HFF-Myc (cell line): ENCODE data around the gene CELF4.

Experiments used
- DNase-seq: peaks from one replicate; pipeline ENCODE4 v3.0.0-alpha.2; 2011; ENCODE audit warnings: low read depth; ENCODE audit errors: extremely low read depth
- H3K4me3 ChIP-seq: replicated peaks from 2 replicates; pipeline ENCODE4 v1.5.1; 2011; ENCODE audit warnings: low read depth, mild to moderate bottlenecking, control low read depth, low read length
- CTCF ChIP-seq: IDR thresholded peaks from 2 replicates; pipeline ENCODE4 v1.5.1; 2012; ENCODE audit warnings: mild to moderate bottlenecking, low read depth, low read length, control low read depth; ENCODE audit errors: missing control alignments

Gene CELF4

DNA sequence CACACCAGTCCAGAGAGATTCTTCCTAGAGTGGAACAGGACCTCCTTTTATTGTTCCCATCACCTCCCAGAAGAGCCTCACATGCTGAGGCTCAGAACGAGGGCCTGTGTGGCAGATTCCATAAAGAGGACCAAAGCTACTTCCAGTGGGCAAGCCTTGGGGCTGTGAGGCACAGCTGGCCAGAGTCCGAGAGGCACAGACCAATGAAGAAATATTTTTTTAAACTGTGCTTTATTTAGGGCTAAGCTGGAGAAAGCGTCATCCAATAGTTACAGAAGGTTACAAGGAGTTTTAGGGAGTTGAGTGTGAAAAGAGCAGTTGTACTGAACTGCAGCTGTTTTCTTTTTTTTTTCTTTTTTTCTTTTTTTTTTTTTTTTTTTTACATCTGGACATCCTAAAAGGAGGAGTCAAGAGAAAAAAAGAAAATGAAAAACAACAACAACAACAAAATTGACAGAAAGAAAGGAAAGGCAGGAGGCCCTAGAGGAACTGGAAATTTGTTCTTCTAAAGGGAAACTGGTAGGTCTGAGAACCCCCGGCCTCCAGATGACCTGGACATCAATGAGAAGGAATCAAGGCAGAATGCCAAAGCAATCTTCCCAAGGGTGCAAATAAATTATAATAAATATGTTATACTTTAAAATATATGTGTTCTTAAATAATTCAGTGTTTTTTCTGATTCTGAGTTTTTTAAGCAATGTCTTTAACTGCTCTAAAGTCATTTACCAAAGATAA is 322.6 kb downstream of the CELF4 start:
- no peak overlapping the region for H3K4me3 ChIP-seq
- no peak for TF ChIP-seq CTCF
- DNase-seq, result no peak

- DNase-seq, result no peak
- no peak overlapping the region for H3K4me3 ChIP-seq
- TF ChIP-seq CTCF, result no peak
These were observed 323.5 kb downstream of the CELF4 start for GRCh38 chr18:37242091-37242490.

DNA sequence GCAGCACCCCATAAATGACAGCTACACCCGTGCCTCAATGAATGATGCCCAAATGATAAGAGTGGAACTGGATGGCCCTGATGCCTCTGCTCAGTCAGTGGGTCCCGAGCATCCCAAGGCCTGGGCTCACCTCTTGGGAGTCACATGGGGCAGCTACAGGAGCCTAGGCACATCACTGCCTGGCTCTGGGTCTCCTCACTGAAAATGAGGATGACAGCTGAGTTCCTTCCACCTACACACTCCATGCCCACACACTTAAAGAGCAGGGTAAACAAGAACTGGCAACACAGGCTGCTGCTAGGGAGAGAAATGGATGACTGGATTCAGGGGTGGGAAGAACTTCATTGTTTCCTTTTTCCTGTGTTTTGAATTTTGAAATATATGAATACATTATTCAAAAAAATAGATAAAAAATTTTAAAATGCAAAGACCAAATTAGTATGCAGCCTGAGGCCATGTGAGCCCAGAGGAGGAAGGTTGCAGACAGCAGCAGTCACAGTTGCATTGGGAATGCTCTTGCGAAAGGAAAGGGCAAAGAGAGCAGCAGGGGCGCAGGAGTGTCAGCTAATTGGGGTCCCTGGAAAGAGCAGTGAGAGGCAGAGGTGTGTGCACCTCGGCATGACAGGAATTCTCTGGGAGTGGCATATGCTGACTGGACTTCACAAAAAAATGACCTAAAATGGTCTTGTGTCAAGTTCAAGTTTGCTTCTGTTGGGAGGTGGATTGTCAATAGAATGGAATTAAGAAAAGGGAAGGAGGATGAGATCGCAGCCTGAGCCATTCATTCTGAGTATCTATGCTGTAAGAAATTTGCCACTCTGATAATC is 327.1 kb downstream of the CELF4 start:
- no peak overlapping the region for H3K4me3 ChIP-seq
- no peak for DNase-seq
- no peak for TF ChIP-seq CTCF

DNA sequence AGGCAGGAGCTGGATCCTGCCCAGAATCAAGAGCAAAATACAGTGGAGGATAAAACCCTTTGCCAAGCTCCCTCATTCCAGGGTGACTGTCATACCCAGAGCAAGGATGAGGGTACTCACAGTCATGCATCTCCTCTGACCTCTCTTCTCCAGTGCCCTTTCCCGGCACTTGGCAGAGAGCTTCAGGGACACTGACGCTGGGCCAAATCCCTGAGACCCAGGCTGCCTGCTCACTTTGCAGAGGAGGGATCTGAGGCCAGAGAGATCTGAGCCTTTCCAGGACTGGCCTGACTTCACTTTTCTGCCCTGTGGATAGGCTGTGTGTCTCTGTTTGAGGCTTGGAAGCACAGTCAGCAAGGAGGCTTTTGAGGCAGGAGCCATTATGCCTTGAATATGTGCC is 330.0 kb downstream of the CELF4 start:
- DNase-seq, result no peak
- no peak for TF ChIP-seq CTCF
- H3K4me3 ChIP-seq, result no peak overlapping the region

DNA sequence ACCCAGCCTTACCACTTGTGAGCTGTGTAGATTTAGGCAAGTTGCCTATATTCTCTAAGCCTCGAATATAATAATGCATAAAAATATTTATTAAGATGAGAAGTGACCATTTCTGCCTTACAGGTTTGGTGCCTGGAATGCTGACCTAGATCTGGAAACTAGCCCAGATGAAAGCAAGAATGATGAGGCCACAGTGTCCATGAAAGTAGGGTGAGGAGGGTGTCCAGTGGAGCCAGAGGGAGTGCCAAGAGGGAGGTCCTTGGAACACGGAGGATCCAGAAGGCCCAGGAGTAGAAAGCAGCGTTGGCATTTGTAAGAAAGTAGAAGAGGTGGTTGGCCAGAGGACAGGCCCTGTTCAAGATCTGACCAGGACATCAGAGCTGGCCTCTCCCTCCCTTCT is 334.3 kb downstream of the CELF4 start:
- TF ChIP-seq CTCF, result no peak
- no peak overlapping the region for H3K4me3 ChIP-seq
- DNase-seq, result no peak

- no peak for DNase-seq
- no peak for TF ChIP-seq CTCF
- H3K4me3 ChIP-seq, result no peak overlapping the region
These were observed 334.8 kb downstream of the CELF4 start for GRCh38 chr18:37230768-37231167.
